Skeletal muscle tissue (tissue), 4 donors: ENCODE measurements around the gene TTC27. TPM values are rescaled to one million over a fixed set of nuclear protein-coding genes. Genes with fewer than 3 reads are reported as not detected.

ENCODE experiments used
- H3K27ac ChIP-seq: one replicate; pipeline ENCODE4 v1.7.0; 2013; ENCODE audit warnings: mild to moderate bottlenecking, low read depth, low read length, inconsistent platforms
- H3K27me3 ChIP-seq, 3 donors: one replicate each; pipeline ENCODE4 v1.7.0; 2013; ENCODE audit warnings: low read length in 3 of 3; ENCODE audit not compliant: control insufficient read depth in 3 of 3, insufficient read depth in 3 of 3
- H3K36me3 ChIP-seq, 3 donors: one replicate each; pipeline ENCODE4 v1.7.0; 2013; ENCODE audit warnings: low read length in 3 of 3; ENCODE audit not compliant: control insufficient read depth in 3 of 3, insufficient read depth in 3 of 3
- H3K4me1 ChIP-seq, 3 donors: one replicate each; pipeline ENCODE4 v1.7.0; 2013; ENCODE audit warnings: low read length in 3 of 3, mild to moderate bottlenecking in 3 of 3; ENCODE audit not compliant: control insufficient read depth in 3 of 3, insufficient read depth in 3 of 3
- H3K4me3 ChIP-seq, 3 donors: one replicate each; pipeline ENCODE4 v1.7.0; 2013; ENCODE audit warnings: low read length in 3 of 3
- H3K9ac ChIP-seq, 3 donors: one replicate each; pipeline ENCODE4 v1.7.0; 2013; ENCODE audit warnings: low read length in 3 of 3, mild to moderate bottlenecking in 3 of 3, moderate library complexity in 2 of 3, low read depth in 1 of 3
- H3K9me3 ChIP-seq, 3 donors: one replicate each; pipeline ENCODE4 v1.7.0; 2013; ENCODE audit warnings: low read length in 3 of 3; ENCODE audit not compliant: control insufficient read depth in 3 of 3
- total RNA-seq: library from RNA; depleted of rRNA; stranded (reverse); fragments of >200 nt; gene quantifications from one replicate; pipeline ENCODE4 v1.2.3, GENCODE V29; 2014
- donor health status: Osteomylitis.

TTC27 gene
- total RNA-seq, 1 donor from 2014 or later: 23.5 TPM

DNA sequence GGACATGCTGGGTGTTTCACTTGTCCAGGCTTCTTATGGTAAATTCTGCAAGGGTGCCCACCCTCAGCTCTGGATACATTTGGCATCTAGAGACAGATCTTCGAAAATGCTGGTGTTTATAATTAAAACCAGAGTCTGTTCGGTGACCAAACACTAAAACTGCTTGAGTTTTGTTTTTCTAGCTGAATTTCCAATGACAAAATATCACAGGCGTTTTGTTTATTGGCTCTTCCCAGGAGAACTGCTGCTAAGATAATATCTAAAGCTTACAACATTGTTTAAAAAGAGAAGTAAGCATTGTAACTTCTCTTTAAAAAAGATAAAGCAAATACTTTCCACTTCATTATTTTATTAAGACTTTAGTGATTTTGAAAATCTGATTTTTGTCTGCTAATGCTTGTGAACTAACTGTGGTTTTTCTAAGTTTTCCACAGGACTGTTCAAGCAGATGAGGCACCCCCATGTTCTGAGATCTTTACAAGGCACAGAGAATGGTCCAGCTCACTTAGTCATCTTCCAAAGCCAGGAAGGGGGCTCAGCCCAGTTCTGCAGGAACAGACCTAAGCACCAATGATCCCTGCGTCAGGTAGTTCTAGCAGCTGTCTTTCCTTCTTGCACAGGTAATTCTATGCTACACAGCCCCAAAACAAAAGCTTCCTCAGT lies 224.1 kb downstream of the TTC27 start:
- no peak overlapping the region for H3K27ac ChIP-seq
- H3K4me3 ChIP-seq: no peak overlapping the region
- H3K9me3 ChIP-seq: no peaks in the 10 kb centered on the region
- H3K36me3 ChIP-seq: no peaks in the 10 kb centered on the region
- no peaks in the 10 kb centered on the region for H3K4me1 ChIP-seq
- H3K9ac ChIP-seq: no peak overlapping the region
- no peaks in the 10 kb centered on the region for H3K27me3 ChIP-seq

DNA sequence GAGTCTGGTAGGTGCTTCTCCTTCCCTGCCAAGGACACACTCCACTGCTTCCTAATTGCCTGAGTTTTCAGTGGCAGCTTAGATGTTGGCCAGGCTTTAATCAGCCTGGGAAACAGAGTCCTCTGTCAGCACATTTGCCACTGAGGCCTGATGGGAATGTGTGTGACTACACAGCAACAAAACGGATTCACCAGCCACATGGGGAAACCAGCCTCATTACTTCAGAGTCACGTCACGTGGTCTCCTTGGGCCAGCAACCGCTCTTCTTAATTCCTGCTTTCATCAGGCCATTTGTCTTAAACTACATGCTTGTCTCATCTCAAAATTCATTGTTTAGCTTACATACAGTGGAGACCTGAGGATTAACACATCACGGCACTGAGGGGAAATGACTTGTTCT lies 225.0 kb downstream of the TTC27 start:
- no peaks in the 10 kb centered on the region for H3K9me3 ChIP-seq
- H3K4me1 ChIP-seq: no peaks in the 10 kb centered on the region
- no peaks in the 10 kb centered on the region for H3K27me3 ChIP-seq
- H3K36me3 ChIP-seq: no peaks in the 10 kb centered on the region
- no peak overlapping the region for H3K27ac ChIP-seq
- H3K9ac ChIP-seq: no peak overlapping the region
- no peak overlapping the region for H3K4me3 ChIP-seq

DNA sequence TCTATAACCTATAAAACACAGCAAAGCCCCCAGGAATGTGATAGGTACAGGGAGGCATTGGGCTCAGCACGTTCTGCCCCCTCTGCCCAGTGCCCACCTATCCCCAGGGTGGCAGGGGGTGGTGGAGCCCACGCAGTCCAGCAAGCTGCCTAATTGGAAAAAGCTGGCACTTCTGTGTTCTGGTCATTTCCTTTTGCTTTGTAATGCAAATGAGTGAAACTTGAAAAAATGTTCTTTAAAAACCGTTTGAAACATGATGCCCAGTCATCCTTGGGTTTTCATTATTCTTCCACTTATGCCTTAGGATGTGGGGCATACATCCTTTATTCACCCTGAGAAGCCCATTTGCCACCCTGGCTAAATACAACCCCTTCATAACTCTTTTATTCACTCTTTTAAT lies 229.0 kb downstream of the TTC27 start:
- Histone ChIP-seq H3K27ac (no peak overlapping the region), H3K4me1 (no peaks in the 10 kb centered on the region), H3K4me3 (no peak overlapping the region), H3K36me3 (no peaks in the 10 kb centered on the region), H3K9me3 (no peaks in the 10 kb centered on the region), H3K27me3 (no peaks in the 10 kb centered on the region), H3K9ac (no peak overlapping the region)

DNA sequence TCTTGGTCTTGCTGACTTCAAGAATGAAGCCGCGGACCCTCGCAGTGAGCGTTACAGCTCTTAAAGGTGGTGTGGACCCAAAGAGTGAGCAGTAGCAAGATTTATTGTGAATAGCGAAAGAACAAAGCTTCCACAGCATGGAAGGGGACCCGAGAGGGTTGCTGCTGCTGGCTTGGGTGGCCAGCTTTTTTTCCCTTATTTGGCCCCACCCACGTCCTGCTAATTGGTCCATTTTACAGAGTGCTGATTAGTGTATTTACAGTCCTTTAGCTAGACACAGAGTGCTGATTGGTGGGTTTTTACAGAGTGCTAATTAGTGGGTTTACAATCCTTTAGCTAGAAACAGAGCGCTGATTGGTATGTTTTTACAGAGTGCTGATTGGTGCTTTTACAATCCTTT lies 230.9 kb downstream of the TTC27 start:
- Histone ChIP-seq H3K4me3 (no peak overlapping the region), H3K4me1 (no peaks in the 10 kb centered on the region), H3K9ac (no peak overlapping the region), H3K27me3 (no peaks in the 10 kb centered on the region), H3K27ac (no peak overlapping the region), H3K36me3 (no peaks in the 10 kb centered on the region), H3K9me3 (no peaks in the 10 kb centered on the region)

DNA sequence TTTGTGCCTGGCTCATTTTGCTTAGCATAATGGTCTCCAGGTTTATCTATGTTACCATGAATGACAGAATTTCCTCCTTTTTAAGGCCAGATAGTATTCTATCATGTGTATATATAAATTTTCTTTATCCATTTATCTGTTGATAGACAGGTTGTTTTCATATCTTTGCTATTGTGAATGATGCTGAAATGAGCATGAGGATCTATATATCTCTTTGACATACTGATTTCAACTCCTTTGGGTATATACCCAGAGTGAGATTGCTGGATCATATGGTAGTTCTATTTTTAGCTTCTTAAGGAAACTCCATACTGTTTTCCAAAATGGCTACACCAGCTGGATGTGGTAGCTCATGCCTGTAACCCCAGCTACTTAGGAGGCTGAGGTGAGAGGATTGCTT lies 232.5 kb downstream of the TTC27 start:
- no peak overlapping the region for H3K9ac ChIP-seq
- H3K9me3 ChIP-seq: no peaks in the 10 kb centered on the region
- H3K4me1 ChIP-seq: peaks cover 0 to 2% (median 0%) of the 10 kb centered on the region in 3 donors

DNA sequence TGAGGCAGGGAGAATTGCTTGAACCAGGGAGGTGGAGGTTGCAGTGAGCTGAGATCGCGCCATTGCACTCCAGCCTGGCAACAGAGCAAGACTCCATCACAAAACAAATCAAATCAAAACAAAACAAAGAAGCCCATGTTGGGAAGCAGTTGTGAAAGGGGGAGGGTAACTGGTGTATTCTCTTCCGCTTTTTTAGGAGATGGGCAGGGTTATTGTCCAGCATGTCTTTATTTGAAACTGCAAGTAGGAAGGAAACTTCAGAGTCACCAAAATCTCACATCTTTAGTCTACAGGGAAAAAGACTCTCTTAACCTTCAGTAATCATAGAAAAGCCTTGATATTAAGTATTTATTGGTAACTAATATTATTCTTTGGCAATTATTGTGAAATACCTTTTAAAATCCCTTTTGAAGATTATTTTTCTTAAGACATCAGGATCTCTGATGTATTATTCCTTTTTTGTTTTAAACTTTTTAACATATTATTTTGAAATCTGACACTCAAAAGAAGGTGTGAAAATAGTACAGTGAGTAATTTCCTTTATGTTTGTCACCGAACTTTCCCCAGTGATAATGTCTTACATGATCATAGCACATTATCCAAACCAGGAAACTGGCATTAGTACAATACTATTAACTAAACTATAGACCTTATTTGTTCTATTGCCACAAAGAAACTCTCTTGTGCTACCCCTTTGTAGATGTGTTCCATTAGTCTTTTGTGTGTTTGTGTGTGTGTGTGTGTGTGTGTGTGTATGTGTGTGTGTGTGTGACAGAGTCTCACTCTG lies 234.6 kb downstream of the TTC27 start:
- no peaks in the 10 kb centered on the region for H3K9me3 ChIP-seq
- no peaks in the 10 kb centered on the region for H3K27me3 ChIP-seq
- no peak overlapping the region for H3K4me3 ChIP-seq
- H3K27ac ChIP-seq: no peak overlapping the region
- no peaks in the 10 kb centered on the region for H3K36me3 ChIP-seq
- peaks cover 0 to 2% (median 0%) of the 10 kb centered on the region in 3 donors for H3K4me1 ChIP-seq
- H3K9ac ChIP-seq: no peak overlapping the region

More for the DNA sequence above, 232.5 kb downstream of the TTC27 start:
- no peak overlapping the region for H3K27ac ChIP-seq
- no peaks in the 10 kb centered on the region for H3K36me3 ChIP-seq
- H3K27me3 ChIP-seq: no peaks in the 10 kb centered on the region
- no peak overlapping the region for H3K4me3 ChIP-seq

DNA sequence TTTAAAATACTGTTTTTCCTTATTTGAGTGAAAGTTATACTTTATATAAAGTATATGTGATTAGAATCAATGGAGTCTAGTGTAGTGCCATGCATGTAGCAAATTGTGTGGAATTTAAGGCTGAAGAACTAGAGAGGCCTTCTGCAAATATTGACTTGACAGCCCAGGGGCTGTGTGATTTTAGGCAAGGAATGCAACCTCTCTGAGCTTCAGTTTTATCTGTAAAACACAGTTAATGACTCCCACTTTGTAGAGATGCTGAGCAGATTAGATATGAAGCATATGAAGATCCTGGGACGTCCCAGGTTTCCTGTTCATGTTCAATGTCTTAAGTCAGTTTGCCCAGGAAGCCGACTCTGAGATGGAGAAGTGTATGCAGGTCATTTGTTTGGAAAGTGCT lies 235.5 kb downstream of the TTC27 start:
- no peak overlapping the region for H3K9ac ChIP-seq
- H3K4me1 ChIP-seq: peaks cover 0 to 2% (median 0%) of the 10 kb centered on the region in 3 donors
- no peak overlapping the region for H3K4me3 ChIP-seq
- H3K27me3 ChIP-seq: no peaks in the 10 kb centered on the region
- no peak overlapping the region for H3K27ac ChIP-seq
- no peaks in the 10 kb centered on the region for H3K36me3 ChIP-seq
- H3K9me3 ChIP-seq: no peaks in the 10 kb centered on the region

DNA sequence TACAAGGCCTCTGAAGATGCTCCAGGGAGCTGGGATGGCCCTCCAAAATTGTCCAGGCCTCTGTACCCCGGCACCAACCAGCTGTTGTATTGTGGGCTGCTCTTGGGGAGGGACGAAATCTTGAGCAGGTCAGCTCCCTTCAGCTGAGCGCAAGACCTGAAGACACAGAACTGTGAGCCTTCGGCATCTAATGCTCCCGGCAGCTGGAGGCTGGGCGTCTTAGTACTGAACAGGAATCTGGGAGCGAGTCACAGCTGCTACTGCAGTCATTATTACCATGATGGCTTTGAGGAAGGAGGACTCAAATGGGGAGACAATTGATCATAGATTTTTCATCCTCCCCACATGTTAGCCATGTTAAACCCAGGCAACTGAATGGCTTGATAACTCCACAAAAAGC lies 236.0 kb downstream of the TTC27 start:
- Histone ChIP-seq H3K27ac (no peak overlapping the region), H3K9ac (no peak overlapping the region), H3K4me3 (no peak overlapping the region), H3K4me1 (peaks cover 0 to 2% (median 0%) of the 10 kb centered on the region in 3 donors), H3K9me3 (no peaks in the 10 kb centered on the region), H3K27me3 (no peaks in the 10 kb centered on the region), H3K36me3 (no peaks in the 10 kb centered on the region)

DNA sequence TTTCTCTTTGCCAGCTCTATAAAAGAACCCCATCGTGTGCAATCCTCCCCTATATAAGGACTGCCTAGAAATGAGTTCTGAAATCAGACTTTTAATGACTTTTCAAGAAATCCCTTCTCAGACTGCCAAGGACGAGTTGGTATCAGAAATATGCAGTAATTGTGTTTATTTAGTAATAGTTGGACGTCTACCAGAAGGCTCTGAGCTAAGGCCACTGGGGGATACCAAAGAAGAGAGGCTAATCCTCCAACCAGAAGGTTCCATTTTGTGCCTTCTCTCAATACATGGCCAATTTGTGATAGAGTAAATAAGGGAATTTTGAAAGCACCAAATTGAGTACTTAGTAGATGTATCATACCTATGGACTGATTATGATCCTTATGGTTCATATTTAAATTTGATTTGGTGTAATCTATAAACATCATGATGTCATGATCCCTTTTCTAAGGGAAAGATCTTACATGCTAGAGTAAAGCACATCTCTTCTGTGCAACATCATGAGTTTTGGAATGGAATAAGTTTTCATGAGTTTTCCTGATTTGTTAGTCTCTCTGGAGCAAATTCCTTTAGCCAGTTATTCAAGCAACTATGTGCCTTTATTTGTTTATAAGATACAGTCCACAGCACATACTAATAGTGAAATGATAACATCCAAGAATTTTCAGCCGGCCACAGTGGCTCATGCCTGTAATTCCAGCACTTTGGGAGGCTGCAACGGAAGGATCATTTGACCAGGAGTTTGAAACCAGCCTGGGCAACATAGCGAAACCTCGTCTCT lies 236.7 kb downstream of the TTC27 start:
- Histone ChIP-seq H3K4me3 (no peak overlapping the region), H3K9ac (no peak overlapping the region), H3K9me3 (no peaks in the 10 kb centered on the region), H3K4me1 (peaks cover 0 to 2% (median 0%) of the 10 kb centered on the region in 3 donors), H3K36me3 (no peaks in the 10 kb centered on the region), H3K27ac (no peak overlapping the region), H3K27me3 (no peaks in the 10 kb centered on the region)
